Mesenchymal stem cell (in vitro differentiated cells and primary cell): ENCODE results near the gene USP24.

Experiments used
- DNase-seq: peaks from one replicate; pipeline ENCODE4 v3.0.0-alpha.2; 2013
- H2AFZ ChIP-seq: one replicate; pipeline ENCODE4 v1.6.1; 2013; ENCODE audit warnings: low read depth, mild to moderate bottlenecking, control low read depth, inconsistent platforms, low read length, moderate library complexity
- H2AK5ac ChIP-seq: 2 replicates; pipeline ENCODE4 v1.6.1; 2013; ENCODE audit warnings: low read length, moderate library complexity, mild to moderate bottlenecking, inconsistent platforms; ENCODE audit not compliant: severe bottlenecking
- H2BK120ac ChIP-seq: one replicate; pipeline ENCODE4 v1.6.1; 2013; ENCODE audit warnings: low read depth, mild to moderate bottlenecking, inconsistent platforms, low read length, moderate library complexity
- H2BK12ac ChIP-seq, 2 experiments: one replicate each; pipeline ENCODE4 v1.6.1; 2013; ENCODE audit warnings: inconsistent platforms in 2 of 2, low read length in 2 of 2, mild to moderate bottlenecking in 2 of 2, moderate library complexity in 2 of 2, control low read depth in 1 of 2
- H2BK15ac ChIP-seq: one replicate; pipeline ENCODE4 v1.6.1; 2013; ENCODE audit warnings: mild to moderate bottlenecking, low read depth, inconsistent platforms; ENCODE audit not compliant: poor library complexity, severe bottlenecking
- H2BK5ac ChIP-seq: 2 replicates; pipeline ENCODE4 v1.6.1; 2013; ENCODE audit warnings: low read depth, mild to moderate bottlenecking, low read length, control low read depth, inconsistent platforms; ENCODE audit not compliant: poor library complexity, severe bottlenecking
- H3K14ac ChIP-seq, 2 experiments: one replicate each; pipeline ENCODE4 v1.6.1; 2013; ENCODE audit warnings: inconsistent platforms in 2 of 2, low read length in 2 of 2, control low read depth in 1 of 2, mild to moderate bottlenecking in 1 of 2, moderate library complexity in 1 of 2
- H3K18ac ChIP-seq, 2 experiments: one replicate each; pipeline ENCODE4 v1.6.1; 2013; ENCODE audit warnings: inconsistent platforms in 2 of 2, low read length in 2 of 2, control low read depth in 1 of 2, low read depth in 1 of 2, mild to moderate bottlenecking in 1 of 2
- H3K23ac ChIP-seq, 2 experiments: one replicate each; pipeline ENCODE4 v1.6.1; 2013; ENCODE audit warnings: inconsistent platforms in 2 of 2, low read length in 2 of 2, mild to moderate bottlenecking in 2 of 2, moderate library complexity in 2 of 2, control low read depth in 1 of 2
- H3K27ac ChIP-seq: 2 replicates; pipeline ENCODE4 v1.5.1; 2013; ENCODE audit warnings: mild to moderate bottlenecking, moderate library complexity, low read length, control low read depth, inconsistent platforms; ENCODE audit not compliant: poor library complexity, severe bottlenecking
- H3K27me3 ChIP-seq, 2 experiments: 2 replicates each; pipeline versions ENCODE4 v1.6.1 to v1.7.0; 2013; ENCODE audit warnings: low read length in 2 of 2, mild to moderate bottlenecking in 2 of 2, moderate library complexity in 2 of 2, control low read depth in 1 of 2, inconsistent platforms in 1 of 2; ENCODE audit not compliant: control insufficient read depth in 1 of 2, insufficient read depth in 1 of 2
- H3K36me3 ChIP-seq, 2 experiments: 2 replicates each; pipeline versions ENCODE4 v1.6.1 to v1.7.0; 2013; ENCODE audit warnings: low read length in 2 of 2, control low read depth in 1 of 2, inconsistent platforms in 1 of 2, low read depth in 1 of 2, mild to moderate bottlenecking in 1 of 2; ENCODE audit not compliant: insufficient read depth in 2 of 2, control insufficient read depth in 1 of 2
- H3K4ac ChIP-seq, 2 experiments: one replicate each; pipeline ENCODE4 v1.6.1; 2013; ENCODE audit warnings: inconsistent platforms in 2 of 2, low read length in 2 of 2, mild to moderate bottlenecking in 2 of 2, moderate library complexity in 2 of 2, control low read depth in 1 of 2, low read depth in 1 of 2
- H3K4me1 ChIP-seq: 2 replicates; pipeline ENCODE4 v1.6.1; 2013; ENCODE audit warnings: low read depth, low read length, control low read depth; ENCODE audit not compliant: control insufficient read depth, insufficient read depth
- H3K4me2 ChIP-seq: 2 replicates; pipeline ENCODE4 v1.6.1; 2013; ENCODE audit warnings: low read length, mild to moderate bottlenecking, inconsistent platforms; ENCODE audit not compliant: poor library complexity, severe bottlenecking
- H3K4me3 ChIP-seq, 2 experiments: 2 replicates each; pipeline versions ENCODE4 v1.5.1 to v1.7.0; 2013; ENCODE audit warnings: low read length in 2 of 2, mild to moderate bottlenecking in 2 of 2, control low read depth in 1 of 2, low read depth in 1 of 2; ENCODE audit not compliant: insufficient read depth in 1 of 2
- H3K79me1 ChIP-seq: replicated peaks from 2 replicates; pipeline ENCODE4 v1.6.1; 2013; ENCODE audit warnings: mild to moderate bottlenecking, control low read depth, low read length, inconsistent platforms; ENCODE audit not compliant: poor library complexity, severe bottlenecking
- H3K9ac ChIP-seq: 2 replicates; pipeline ENCODE4 v1.7.0; 2013; ENCODE audit warnings: mild to moderate bottlenecking, low read length, moderate library complexity
- H3K9me3 ChIP-seq: 2 replicates; pipeline ENCODE4 v1.7.0; 2013; ENCODE audit warnings: mild to moderate bottlenecking, low read length; ENCODE audit not compliant: control insufficient read depth
- H4K8ac ChIP-seq: one replicate; pipeline ENCODE4 v1.6.1; 2013; ENCODE audit warnings: inconsistent platforms, mild to moderate bottlenecking, low read length, moderate library complexity
- H4K91ac ChIP-seq: one replicate; pipeline ENCODE4 v1.6.1; 2013; ENCODE audit warnings: mild to moderate bottlenecking, low read length, inconsistent platforms
- WGBS: methylation state at CpG from one replicate; pipeline ENCODE4 v1.1.7; 2013; ENCODE audit warnings: mixed read lengths; 5-methylcytosine and 5-hydroxymethylcytosine counted together

Gene USP24

GRCh38 chr1:55217226-55217986, 2.2 kb upstream of the USP24 start:
- Histone ChIP-seq H3K23ac (no peak overlapping the region), H3K27me3 (no peaks in the 10 kb centered on the region), H2BK120ac (no peak overlapping the region), H3K4ac (no peak overlapping the region), H2BK12ac (no peak overlapping the region), H3K9me3 (no peaks in the 10 kb centered on the region), H3K14ac (no peak overlapping the region), H4K91ac (no peak overlapping the region), H2AFZ (no peak overlapping the region), H3K36me3 (no peaks in the 10 kb centered on the region), H2AK5ac (no peak overlapping the region), H4K8ac (no peak overlapping the region), H3K4me1 (peaks cover 4% of the 10 kb centered on the region), H3K4me2 (no peak overlapping the region), H3K18ac (no peak overlapping the region), H3K9ac (peak overlapping the region; percentile 50), H3K4me3 (no peak overlapping the region), H3K79me1 (peaks cover 3% of the 10 kb centered on the region), H3K27ac (no peak overlapping the region), H2BK5ac (no peak overlapping the region), H2BK15ac (no peak overlapping the region)
- DNase-seq: no peak
- WGBS: 36% methylated on average over 6 of the region's 6 CpGs

- no peak overlapping the region for H2AFZ ChIP-seq
- H2BK15ac ChIP-seq: no peak overlapping the region
- peak overlapping the region; percentile 35 to 99 for H3K4ac ChIP-seq
- H3K18ac ChIP-seq: peak overlapping the region; percentile 66 to 98
- H3K27me3 ChIP-seq: no peaks in the 10 kb centered on the region
- no peak for DNase-seq
- peaks cover 4% of the 10 kb centered on the region for H3K4me1 ChIP-seq
- no peaks in the 10 kb centered on the region for H3K9me3 ChIP-seq
- no peak overlapping the region for H2BK120ac ChIP-seq
- no peaks in the 10 kb centered on the region for H3K36me3 ChIP-seq
- WGBS: 18% methylated on average over 9 of the region's 9 CpGs
- no peak overlapping the region for H4K91ac ChIP-seq
- peak overlapping the region in 1 of 2 experiments; percentile 93 for H3K4me3 ChIP-seq
- H3K14ac ChIP-seq: no peak overlapping the region
- H4K8ac ChIP-seq: peak overlapping the region; percentile 67
- H3K79me1 ChIP-seq: peaks cover 3% of the 10 kb centered on the region
- H2BK5ac ChIP-seq: no peak overlapping the region
- peak overlapping the region; percentile 80 for H3K27ac ChIP-seq
- H2AK5ac ChIP-seq: peak overlapping the region; percentile 59
- peak overlapping the region in 1 of 2 experiments; percentile 54 for H2BK12ac ChIP-seq
- peak overlapping the region; percentile 85 for H3K4me2 ChIP-seq
- no peak overlapping the region for H3K23ac ChIP-seq
- H3K9ac ChIP-seq: peak overlapping the region; percentile 91
Measured at GRCh38 chr1:55216096-55216495, 932 bp upstream of the USP24 start.

GRCh38 chr1:55214934-55215193, 300 bp downstream of the USP24 start:
- H2BK5ac ChIP-seq: peak overlapping the region; percentile 75
- no peaks in the 10 kb centered on the region for H3K36me3 ChIP-seq

GRCh38 chr1:55214212-55214933, 791 bp downstream of the USP24 start:
- Histone ChIP-seq H2BK5ac (peak overlapping the region; percentile 67), H3K4ac (peak overlapping the region; percentile 100), H3K36me3 (no peaks in the 10 kb centered on the region), H3K4me3 (peak overlapping the region; percentile 93 to 95), H3K14ac (peak overlapping the region; percentile 74 to 99), H3K4me1 (peaks cover 4% of the 10 kb centered on the region), H2BK12ac (peak overlapping the region in 1 of 2 experiments; percentile 92), H3K23ac (peak overlapping the region; percentile 7 to 100), H3K27ac (peak overlapping the region; percentile 80), H3K9me3 (no peaks in the 10 kb centered on the region), H3K27me3 (no peaks in the 10 kb centered on the region), H4K91ac (peak overlapping the region; percentile 98), H3K79me1 (peaks cover 3% of the 10 kb centered on the region), H3K9ac (peak overlapping the region; percentile 91), H2BK120ac (peak overlapping the region; percentile 82), H2BK15ac (peak overlapping the region; percentile 73), H3K18ac (peak overlapping the region; percentile 98 to 100), H2AFZ (peak overlapping the region; percentile 81), H2AK5ac (no peak overlapping the region), H3K4me2 (peak overlapping the region; percentile 85), H4K8ac (peak overlapping the region; percentile 99)
- peak; percentile 48 for DNase-seq
- WGBS: under 1% methylated on average over 46 of the region's 46 CpGs

More at GRCh38 chr1:55214934-55215193, 300 bp downstream of the USP24 start:
- Histone ChIP-seq H3K18ac (peak overlapping the region; percentile 98 to 100), H2BK12ac (peak overlapping the region in 1 of 2 experiments; percentile 92), H3K4me2 (peak overlapping the region; percentile 85), H2BK120ac (peak overlapping the region; percentile 82), H2AFZ (peak overlapping the region; percentile 81), H3K14ac (peak overlapping the region; percentile 74 to 99), H2AK5ac (no peak overlapping the region), H3K79me1 (peaks cover 3% of the 10 kb centered on the region), H3K4ac (peak overlapping the region; percentile 100), H3K23ac (peak overlapping the region; percentile 7 to 100), H3K9me3 (no peaks in the 10 kb centered on the region), H3K27ac (peak overlapping the region; percentile 80), H3K27me3 (no peaks in the 10 kb centered on the region), H3K4me3 (peak overlapping the region; percentile 93 to 95), H3K9ac (peak overlapping the region; percentile 91), H4K91ac (peak overlapping the region; percentile 98), H4K8ac (peak overlapping the region; percentile 99), H2BK15ac (peak overlapping the region; percentile 73), H3K4me1 (peaks cover 4% of the 10 kb centered on the region)
- DNase-seq: peak; percentile 64
- WGBS: 0% methylated on average over 29 of the region's 29 CpGs
